Measurements from ENCODE around the gene SNUPN. TPM values are rescaled to one million over a fixed set of nuclear protein-coding genes. Genes with fewer than 3 reads are reported as not detected.

Gene SNUPN
- total and polyA plus RNA-seq, 2 of the 8 experiments (the other 6 are each of a cell fraction or from before 2014, with no cell fraction given) = 13.3 to 28.2 TPM

GRCh38 chr15:75637245-75638009 lies 11.9 kb upstream of the SNUPN start:
- peak overlapping the region in 2 of 4 experiments; percentile 23 to 82; a peak in 2 of 8 replicates for H3K4me3 ChIP-seq (ENCODE audit: extremely low read depth in 1 of 4, insufficient read depth in 2 of 4, low read depth in 3 of 4, low read length in 4 of 4)
- H3K9ac ChIP-seq (replicated peaks in 1 of 4; ENCODE audit: extremely low read depth in 1 of 4, low read depth in 3 of 4, low read length in 3 of 4) = 0 out of 7 replicates have a peak overlapping the region, but pooled peaks of 1 of the 4 experiments have one; percentile 30
- H2BK15ac ChIP-seq (ENCODE audit: low read length) = no peak overlapping the region
- no peak overlapping the region for H2AFZ ChIP-seq (ENCODE audit: low read length)
- FAIRE-seq = no peak
- H2BK20ac ChIP-seq (ENCODE audit: low read length) = no peak overlapping the region
- 0 out of 8 replicates have a peak, but pooled peaks cover 0 to 4% (median 0%) of the 10 kb centered on the region in 4 experiments for H3K36me3 ChIP-seq (ENCODE audit: control insufficient read depth in 2 of 4, insufficient read depth in 4 of 4, low read length in 3 of 4)
- no peak overlapping the region for H3K23ac ChIP-seq (ENCODE audit: insufficient read length)
- CTCF ChIA-PET (ENCODE audit: partially characterized antibody) = interaction anchor here (0.9 to 5.4 kb wide), 15 partner anchors 8 to 167 kb away, joined by 3 to 28 read pairs (median 4); partner anchors contain the start of genes SNUPN and SNX33
- H4K91ac ChIP-seq (replicated peaks; ENCODE audit: insufficient read length, low read length) = no peak overlapping the region
- H3K56ac ChIP-seq (replicated peaks; ENCODE audit: insufficient read length, low read depth, low read length) = no peak overlapping the region
- DNase-seq (ENCODE audit: low read depth in 1 of 2, low spot score in 2 of 2) = no peak
- POLR2A ChIA-PET (ENCODE audit: partially characterized antibody) = interaction anchor here (0.7 to 8.2 kb wide), 8 partner anchors 11 to 270 kb away, joined by 3 to 73 read pairs (median 4); partner anchors contain the start of genes MAN2C1, PTPN9, SNUPN and SNX33
- no peak overlapping the region for H2BK120ac ChIP-seq (replicated peaks; ENCODE audit: low read depth, low read length)
- H3K79me1 ChIP-seq (ENCODE audit: low read depth, low read length) = peaks cover 13% of the 10 kb centered on the region
- H4K20me1 ChIP-seq (replicated peaks in 1 of 2; ENCODE audit: control insufficient read depth in 1 of 2, insufficient read depth in 2 of 2, low read length in 2 of 2) = peaks cover 10 to 19% of the 10 kb centered on the region in 2 experiments
- no peak overlapping the region for H4K8ac ChIP-seq (ENCODE audit: extremely low read depth, insufficient read depth, low read length)
- no peak overlapping the region for H3K27ac ChIP-seq (ENCODE audit: low read depth, low read length)
- no peak for TF ChIP-seq GTF2F1 (IDR thresholded peaks at IDR 0.05; ENCODE audit: borderline replicate concordance, low read depth, low read length)
- TF ChIP-seq POLR2A (IDR thresholded peaks at IDR 0.05; ENCODE audit: control extremely low read depth in 1 of 2, low read depth in 2 of 2, low read length in 2 of 2) = peak in 1 of 2 experiments; percentile 31; a peak in 1 of 3 replicates
- WGBS, 2 experiments (ENCODE audit: extremely low coverage in 1 of 2, insufficient coverage in 1 of 2, insufficient read length in 1 of 2, insufficient replicate concordance in 2 of 2, low coverage in 1 of 2, low lambda C conversion rate in 2 of 2, missing lambda C conversion rate in 1 of 2) = 65% methylated on average over 4 of the region's 4 CpGs; no CpG with 5 or more reads in 1 of the 2 experiments
- H3K4ac ChIP-seq (replicated peaks; ENCODE audit: insufficient read length, low read depth, low read length) = no peak overlapping the region
- peaks cover 9% of the 10 kb centered on the region for H3K23me2 ChIP-seq (ENCODE audit: low read depth, low read length)
- no peak overlapping the region for H4K5ac ChIP-seq (ENCODE audit: insufficient read length, low read depth, low read length)
- H3K4me1 ChIP-seq (replicated peaks in 1 of 4; ENCODE audit: control insufficient read depth in 3 of 4, insufficient read depth in 4 of 4, low read length in 3 of 4) = peaks cover 2 to 10% (median 9%) of the 10 kb centered on the region in 4 experiments; a peak in 6 of 7 replicates
- no peak overlapping the region for H3K14ac ChIP-seq (ENCODE audit: insufficient read length)
- no peaks in the 10 kb centered on the region for H3K27me3 ChIP-seq (replicated peaks in 1 of 4; ENCODE audit: control insufficient read depth in 3 of 4, extremely low read depth in 1 of 4, insufficient read depth in 3 of 4, low read length in 3 of 4)
- peaks cover 10 to 34% of the 10 kb centered on the region in 2 experiments for H3K79me2 ChIP-seq (ENCODE audit: control insufficient read depth in 1 of 2, insufficient read depth in 2 of 2, low read length in 2 of 2)
- H2BK12ac ChIP-seq (ENCODE audit: low read depth, low read length) = no peak overlapping the region
- H3K18ac ChIP-seq (ENCODE audit: extremely low read depth, low read length) = no peak overlapping the region
- H2AK5ac ChIP-seq (ENCODE audit: low read depth, low read length) = no peak overlapping the region
- H3K4me2 ChIP-seq (ENCODE audit: insufficient read depth in 1 of 2, low read depth in 2 of 2, low read length in 2 of 2) = peak overlapping the region; percentile 85 to 98
- H2BK5ac ChIP-seq (ENCODE audit: low read depth, low read length) = no peak overlapping the region
- H3K9me3 ChIP-seq (ENCODE audit: insufficient read depth in 2 of 2, low read depth in 1 of 2, low read length in 1 of 2) = no peaks in the 10 kb centered on the region

Measured in H1 (cell line).